Adrenal gland (tissue), 5 donors: ENCODE measurements around the gene EIF2S3.

Source experiments
- POLR2A ChIP-seq, 2 donors: fragments of 450-650 bp; IDR thresholded peaks; one replicate each; pipeline ENCODE4 v1.6.1; 2017; ENCODE audit warnings: antibody characterized with exemption in 2 of 2, mild to moderate bottlenecking in 2 of 2, moderate library complexity in 1 of 2
- TF ChIP-seq, protein P1 (sequence below), 6 experiments: fragments of 450-650 bp in 4 of 6; fragments of 200-600 bp in 2 of 6; sonication (generic) in 1 of 6; IDR thresholded peaks; 1 replicate in 5 of 6; 2 replicates in 1 of 6; pipeline versions ENCODE4 v1.5.1 to v1.8.0; 2016 to 2021; ENCODE audit warnings: antibody characterized with exemption in 6 of 6, mild to moderate bottlenecking in 2 of 6, moderate library complexity in 1 of 6
- donor health status: DM: no; HTN: no; CAD: no.

DNA sequence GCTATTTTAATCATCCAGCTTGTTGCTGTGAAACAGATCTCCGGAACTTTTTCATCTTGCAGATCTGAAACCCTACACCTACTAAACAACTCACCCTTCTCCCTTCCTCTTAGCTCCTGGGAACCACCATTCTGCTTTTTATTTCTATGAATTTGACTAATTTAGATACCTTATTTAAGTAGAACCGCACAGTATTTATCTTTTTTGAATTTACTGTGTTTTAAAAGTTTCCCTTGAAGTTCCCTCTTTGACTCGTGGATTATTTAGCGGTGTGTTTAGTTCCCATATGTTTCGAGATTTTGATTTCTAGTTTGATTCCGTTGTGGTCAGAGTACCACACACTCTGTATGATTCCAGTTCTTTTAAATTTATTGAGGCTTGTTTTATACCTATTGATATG, 44.6 kb downstream of the EIF2S3 start:
- TF ChIP-seq, protein P1, sequence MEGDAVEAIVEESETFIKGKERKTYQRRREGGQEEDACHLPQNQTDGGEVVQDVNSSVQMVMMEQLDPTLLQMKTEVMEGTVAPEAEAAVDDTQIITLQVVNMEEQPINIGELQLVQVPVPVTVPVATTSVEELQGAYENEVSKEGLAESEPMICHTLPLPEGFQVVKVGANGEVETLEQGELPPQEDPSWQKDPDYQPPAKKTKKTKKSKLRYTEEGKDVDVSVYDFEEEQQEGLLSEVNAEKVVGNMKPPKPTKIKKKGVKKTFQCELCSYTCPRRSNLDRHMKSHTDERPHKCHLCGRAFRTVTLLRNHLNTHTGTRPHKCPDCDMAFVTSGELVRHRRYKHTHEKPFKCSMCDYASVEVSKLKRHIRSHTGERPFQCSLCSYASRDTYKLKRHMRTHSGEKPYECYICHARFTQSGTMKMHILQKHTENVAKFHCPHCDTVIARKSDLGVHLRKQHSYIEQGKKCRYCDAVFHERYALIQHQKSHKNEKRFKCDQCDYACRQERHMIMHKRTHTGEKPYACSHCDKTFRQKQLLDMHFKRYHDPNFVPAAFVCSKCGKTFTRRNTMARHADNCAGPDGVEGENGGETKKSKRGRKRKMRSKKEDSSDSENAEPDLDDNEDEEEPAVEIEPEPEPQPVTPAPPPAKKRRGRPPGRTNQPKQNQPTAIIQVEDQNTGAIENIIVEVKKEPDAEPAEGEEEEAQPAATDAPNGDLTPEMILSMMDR (IDR thresholded peaks at IDR 0.05), result no peak
- TF ChIP-seq POLR2A (IDR thresholded peaks at IDR 0.05), result no peak
